Measurements from ENCODE around the gene GPD1.
"Not testable (repeated sequence)": the region's sequence is repeated elsewhere in the genome, so short reads cannot be mapped to it uniquely, and the experiment has no call there.

The GPD1 gene

DNA sequence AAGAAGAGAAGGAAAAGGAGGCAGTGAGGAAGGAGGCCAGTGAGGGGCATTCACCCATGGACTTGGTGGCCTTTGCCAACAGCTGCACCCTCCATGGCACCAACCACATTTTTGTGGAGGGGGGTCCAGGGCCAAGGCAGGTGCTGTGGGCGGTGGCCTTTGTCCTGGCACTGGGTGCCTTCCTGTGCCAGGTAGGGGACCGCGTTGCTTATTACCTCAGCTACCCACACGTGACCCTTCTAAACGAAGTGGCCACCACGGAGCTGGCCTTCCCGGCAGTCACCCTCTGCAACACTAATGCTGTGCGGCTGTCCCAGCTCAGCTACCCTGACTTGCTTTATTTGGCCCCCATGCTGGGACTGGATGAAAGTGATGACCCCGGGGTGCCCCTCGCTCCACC lies 30.1 kb upstream of the GPD1 start:
- DNase-seq, result no peak

DNA sequence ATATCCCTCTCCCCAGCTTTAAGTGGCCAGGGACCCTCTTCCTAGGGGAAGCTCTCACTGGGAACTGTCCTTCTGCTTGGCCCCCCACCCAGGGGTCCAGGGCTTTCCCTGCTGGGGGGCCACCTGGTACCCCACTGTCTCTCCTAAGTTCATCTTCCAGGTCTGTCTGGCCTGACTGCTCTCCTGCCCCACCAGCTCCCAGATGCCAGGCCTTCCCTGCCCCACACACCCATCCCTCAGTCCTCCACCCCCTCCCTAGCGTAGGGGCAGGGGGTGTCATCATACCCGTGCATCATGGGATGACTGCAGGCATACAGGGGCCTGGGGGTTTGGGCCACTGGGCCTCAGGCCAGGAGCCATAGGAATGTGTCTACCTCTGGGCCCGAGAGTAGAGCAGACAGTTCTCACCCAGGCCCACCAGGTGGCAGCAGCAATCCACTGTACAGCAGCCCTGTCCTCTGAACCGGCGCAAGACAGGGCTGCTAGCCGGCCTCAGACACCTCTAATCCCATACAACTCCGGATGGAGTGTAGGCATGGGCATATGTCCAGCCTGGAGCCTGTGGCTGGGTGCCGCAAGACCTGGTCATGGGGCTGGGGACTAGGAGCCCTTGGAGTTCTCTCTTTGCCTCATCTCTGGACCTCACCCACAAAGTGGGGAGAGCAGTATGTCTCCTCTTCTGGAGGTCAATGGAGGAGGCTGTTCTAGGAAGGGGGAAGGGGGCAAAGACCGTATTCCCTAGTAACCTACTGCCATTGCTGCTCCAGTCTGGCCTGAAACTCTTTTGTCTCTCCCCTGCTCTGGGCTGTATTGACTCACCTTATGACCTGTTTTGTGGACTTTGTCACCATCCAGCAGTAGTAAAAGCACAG lies 28.6 kb upstream of the GPD1 start:
- DNase-seq, result peak; percentile 85 to 91 (median 89)

DNA sequence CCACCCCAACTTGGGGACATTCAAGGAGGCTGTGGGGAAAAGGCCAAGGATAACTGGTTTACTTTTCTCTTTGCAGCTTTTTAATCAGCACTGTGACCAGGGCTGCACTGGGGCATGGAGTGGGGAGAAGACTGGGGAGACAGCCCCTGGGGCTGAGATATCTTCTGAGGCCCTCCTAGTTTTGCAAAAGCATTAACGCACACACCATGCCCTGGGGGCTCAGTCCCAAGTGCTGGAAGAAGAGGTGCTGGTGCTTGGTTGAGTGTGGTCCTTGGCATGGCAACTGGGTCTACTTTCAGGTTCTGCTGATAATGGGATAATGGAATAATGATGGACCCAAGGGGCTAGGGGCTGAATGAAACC lies 28.0 kb upstream of the GPD1 start:
- DNase-seq, result no peak

DNA sequence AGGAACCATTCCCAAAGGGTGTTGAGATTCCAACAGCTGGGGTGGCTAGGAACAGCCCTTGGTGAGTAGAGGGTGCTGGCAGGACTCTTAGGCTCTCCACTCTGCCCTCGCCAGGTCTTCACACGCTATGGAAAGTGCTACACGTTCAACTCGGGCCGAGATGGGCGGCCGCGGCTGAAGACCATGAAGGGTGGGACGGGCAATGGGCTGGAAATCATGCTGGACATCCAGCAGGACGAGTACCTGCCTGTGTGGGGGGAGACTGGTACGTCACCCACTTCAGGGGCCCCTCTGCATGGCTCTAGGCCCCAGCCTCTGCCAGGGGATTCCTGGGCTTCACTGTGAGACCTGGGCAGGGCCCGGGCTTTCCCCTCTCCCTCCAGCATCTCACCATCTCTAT lies 26.7 kb upstream of the GPD1 start:
- no peak for DNase-seq

DNA sequence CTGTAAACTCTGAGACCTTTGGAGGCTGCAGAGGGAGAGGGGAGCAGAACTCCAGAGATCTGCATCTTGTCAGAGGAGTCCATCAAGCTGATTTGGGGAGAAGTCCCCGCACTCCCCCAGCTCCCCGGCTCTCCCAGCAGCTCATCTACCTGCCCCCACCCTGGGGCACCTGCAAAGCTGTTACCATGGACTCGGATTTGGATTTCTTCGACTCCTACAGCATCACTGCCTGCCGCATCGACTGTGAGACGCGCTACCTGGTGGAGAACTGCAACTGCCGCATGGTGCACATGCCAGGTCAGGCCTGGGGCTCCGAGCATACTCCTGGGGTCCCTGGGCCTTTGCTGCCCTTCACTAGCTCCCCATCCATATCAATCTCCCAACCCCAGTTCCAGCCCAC lies 25.5 kb upstream of the GPD1 start:
- DNase-seq, result no peak

DNA sequence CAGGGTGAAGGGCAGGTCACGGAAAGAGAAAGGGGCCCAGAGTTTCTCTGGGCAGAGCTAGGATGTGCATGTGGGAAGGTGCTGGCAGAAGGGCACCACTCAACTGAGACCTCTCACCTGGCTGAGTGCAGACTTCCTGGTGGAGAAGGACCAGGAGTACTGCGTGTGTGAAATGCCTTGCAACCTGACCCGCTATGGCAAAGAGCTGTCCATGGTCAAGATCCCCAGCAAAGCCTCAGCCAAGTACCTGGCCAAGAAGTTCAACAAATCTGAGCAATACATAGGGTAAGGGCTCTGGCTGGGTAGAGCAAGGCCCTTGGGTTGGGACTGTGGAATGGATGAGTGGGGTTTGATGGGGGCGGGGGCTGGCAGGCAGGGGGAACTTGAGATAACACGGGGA lies 24.0 kb upstream of the GPD1 start:
- DNase-seq, result no peak

DNA sequence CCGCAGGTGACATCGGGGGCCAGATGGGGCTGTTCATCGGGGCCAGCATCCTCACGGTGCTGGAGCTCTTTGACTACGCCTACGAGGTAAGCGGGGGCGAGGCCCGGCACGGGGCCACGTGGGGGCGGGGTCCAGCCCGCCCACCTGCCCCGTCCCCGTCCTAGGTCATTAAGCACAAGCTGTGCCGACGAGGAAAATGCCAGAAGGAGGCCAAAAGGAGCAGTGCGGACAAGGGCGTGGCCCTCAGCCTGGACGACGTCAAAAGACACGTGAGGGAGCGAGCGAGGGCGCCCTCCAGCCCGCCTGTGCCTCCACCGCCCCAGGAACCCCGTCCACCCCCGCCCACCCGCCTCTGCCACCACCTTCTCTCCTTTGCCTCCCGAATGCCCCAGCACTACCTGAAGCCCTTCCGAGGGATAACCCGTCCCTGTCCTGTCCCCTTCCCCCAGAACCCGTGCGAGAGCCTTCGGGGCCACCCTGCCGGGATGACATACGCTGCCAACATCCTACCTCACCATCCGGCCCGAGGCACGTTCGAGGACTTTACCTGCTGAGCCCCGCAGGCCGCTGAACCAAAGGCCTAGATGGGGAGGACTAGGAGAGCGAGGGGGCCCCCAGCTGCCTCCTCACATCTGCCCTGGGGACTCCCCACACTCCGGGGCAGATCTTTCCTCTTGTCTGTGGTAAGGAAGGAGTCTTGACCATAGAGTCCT lies 22.6 kb upstream of the GPD1 start:
- DNase-seq, result no peak

DNA sequence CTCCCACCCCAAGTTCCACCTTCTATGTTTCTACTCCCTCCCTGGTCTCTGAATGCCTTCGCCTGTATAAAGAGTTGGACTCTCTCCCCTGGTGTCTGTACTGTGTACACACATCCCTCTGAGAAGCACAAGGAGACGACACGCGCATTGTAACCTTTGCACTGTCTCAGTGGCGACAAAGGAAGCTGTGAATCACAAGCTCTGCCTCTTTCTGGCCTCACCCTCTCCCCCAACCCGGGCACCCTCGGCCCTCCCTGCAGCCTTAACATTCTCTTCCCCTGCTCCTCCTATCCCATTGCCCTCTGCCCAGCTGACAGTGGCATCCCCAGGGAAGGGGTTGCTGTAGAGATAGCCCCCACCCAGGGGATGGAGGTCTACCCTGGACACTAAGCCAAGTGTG lies 21.2 kb upstream of the GPD1 start:
- no peak for DNase-seq

DNA sequence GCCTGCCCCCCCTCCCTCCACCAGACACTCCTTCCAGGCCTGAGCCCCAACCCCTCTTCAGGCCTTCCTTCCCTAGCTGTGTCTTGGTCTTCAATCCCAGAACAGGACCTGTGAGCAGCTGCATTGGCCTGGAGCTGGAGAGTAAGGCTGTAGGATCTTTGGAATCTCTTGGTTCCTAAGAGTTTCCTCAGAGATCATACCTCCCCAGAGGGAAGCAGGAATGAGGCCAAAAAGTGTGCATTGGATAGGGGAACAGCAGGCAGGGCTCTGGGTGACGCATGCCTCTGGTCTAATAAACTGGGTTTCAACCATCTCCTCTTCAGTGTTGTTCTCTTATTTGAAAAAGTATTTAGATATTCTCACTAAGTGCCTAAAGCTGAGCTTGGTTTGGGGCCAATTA lies 20.5 kb upstream of the GPD1 start:
- DNase-seq, result no peak

DNA sequence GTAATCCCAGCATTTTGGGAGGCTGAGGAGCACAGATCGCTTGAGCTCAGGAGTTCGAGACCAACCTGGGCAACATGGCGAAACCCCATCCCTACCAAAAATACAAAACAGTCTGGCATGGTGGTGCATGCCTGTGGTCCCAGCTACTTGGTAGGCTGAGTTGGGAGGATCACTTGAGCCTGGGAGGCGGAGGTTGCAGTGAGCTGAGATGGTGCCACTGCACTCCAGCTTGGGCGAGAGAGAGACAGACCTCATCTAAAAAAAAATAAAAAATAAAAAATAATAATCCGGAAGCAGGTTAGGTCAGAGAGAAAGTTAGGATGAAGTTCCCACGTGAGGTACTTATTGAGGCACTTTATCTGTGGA lies 19.4 kb upstream of the GPD1 start:
- DNase-seq, result not testable (repeated sequence)

DNA sequence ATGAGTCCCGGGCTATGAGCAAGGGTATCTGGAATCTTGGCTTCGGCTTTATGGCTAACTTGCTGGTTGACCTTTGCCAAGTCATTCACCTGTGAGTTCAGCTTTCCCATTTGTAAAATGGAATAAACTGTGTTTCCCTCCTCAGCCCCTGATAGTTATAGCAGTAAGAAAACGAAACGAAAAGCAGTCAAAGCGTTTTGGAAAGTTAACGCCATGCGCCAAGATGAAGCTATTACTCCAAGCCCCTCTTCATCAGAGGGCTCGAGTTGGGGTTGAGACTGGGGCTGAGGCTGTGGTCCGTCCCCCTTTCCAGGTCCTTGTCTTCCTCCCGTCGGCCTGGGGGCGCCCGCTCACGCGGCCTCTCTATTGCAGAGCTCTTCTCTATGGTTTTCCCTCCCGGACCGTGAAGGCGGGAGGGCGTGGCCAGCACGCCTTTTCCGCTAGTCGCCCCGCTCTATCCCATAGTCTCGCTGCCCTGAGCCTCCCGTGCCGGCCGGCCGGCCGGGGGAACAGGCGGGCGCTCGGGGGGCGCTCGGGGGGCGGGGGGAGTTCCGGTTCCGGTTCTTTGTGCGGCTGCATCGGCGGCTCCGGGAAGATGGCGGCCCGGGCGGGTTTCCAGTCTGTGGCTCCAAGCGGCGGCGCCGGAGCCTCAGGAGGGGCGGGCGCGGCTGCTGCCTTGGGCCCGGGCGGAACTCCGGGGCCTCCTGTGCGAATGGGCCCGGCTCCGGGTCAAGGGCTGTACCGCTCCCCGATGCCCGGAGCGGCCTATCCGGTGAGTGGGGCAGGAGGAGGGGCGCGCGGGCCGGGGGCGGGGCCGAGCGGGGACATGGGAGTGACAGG lies 18.8 kb upstream of the GPD1 start, which contains the start of gene SMARCD1:
Gene SMARCD1, plus strand, starts transcription at position 568 of the 840 bp plus-strand sequence. Its CDS starts 28 bp downstream, at position 596.
- DNase-seq, result peak; percentile 85 to 95 (median 92)

DNA sequence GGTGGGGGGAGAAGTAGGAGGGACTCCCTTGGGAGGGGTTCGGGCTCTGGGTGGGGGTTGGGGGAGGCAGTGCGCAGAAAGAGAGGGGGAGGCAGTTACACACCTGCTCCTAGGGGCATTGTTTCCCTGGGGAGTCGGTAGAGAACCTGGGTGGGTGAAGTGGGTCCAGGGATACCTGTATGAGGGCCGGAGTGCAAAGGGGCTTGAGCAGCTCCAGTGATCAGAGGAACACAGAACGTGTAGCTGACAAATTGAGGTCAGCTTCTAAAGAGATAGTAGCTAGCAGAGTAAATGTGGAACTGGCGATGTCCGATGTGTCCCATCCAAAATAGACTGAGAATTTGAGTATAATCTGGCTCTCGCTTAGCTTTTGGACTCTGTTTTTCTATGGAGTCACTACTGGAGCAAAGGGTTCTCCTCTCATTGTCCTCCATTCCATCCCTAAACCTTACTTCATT lies 18.2 kb upstream of the GPD1 start:
- no peak for DNase-seq

DNA sequence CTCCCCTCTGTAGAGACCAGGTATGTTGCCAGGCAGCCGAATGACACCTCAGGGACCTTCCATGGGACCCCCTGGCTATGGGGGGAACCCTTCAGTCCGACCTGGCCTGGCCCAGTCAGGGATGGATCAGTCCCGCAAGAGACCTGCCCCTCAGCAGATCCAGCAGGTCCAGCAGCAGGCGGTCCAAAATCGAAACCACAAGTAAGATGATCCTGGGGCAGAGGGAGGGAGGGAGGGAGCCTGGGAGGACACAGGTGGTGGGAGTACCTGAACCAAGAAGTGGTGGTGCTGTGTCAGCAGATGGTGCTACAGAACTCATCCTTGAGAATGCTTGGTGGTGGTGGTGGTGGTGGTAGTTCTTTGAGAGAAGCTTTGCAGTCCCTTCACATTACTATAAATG lies 17.7 kb upstream of the GPD1 start:
- no peak for DNase-seq

DNA sequence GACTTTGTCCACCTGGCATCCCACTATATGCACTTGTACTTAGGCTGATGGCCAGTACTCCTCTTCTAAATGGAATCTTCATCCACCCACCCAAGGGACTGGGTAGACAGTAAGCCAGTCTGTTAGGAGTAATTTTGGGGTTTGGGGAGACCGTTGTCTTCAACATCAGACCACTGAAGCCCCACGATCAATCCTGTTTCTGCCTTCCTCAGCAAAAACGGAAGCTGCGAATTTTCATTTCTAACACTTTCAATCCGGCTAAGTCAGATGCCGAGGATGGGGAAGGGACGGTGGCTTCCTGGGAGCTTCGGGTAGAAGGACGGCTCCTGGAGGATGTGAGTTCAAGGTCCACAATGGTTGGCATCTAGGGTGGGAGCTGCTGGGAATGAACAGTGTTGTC lies 16.7 kb upstream of the GPD1 start:
- no peak for DNase-seq

DNA sequence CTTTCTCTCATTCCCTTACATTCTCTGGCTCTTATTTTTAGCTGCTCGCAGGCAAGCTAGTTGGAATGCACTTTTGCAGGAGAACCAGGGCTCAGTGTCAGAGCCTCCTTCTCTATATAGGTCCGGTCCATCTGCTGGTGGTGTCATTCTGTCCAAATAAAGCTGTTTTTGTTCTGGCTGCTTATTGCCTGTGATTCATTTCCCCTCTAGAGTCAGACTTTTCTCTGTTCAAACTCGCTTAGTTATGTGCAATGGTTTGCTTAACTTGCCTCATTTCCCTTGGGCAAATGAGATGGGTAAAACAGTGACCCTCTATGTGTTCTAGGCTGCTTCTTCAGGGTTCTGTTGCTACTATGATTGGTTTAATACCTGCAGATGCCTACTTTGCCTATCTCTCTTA lies 15.8 kb upstream of the GPD1 start:
- peak in 1 of 4 experiments; percentile 11 for DNase-seq

DNA sequence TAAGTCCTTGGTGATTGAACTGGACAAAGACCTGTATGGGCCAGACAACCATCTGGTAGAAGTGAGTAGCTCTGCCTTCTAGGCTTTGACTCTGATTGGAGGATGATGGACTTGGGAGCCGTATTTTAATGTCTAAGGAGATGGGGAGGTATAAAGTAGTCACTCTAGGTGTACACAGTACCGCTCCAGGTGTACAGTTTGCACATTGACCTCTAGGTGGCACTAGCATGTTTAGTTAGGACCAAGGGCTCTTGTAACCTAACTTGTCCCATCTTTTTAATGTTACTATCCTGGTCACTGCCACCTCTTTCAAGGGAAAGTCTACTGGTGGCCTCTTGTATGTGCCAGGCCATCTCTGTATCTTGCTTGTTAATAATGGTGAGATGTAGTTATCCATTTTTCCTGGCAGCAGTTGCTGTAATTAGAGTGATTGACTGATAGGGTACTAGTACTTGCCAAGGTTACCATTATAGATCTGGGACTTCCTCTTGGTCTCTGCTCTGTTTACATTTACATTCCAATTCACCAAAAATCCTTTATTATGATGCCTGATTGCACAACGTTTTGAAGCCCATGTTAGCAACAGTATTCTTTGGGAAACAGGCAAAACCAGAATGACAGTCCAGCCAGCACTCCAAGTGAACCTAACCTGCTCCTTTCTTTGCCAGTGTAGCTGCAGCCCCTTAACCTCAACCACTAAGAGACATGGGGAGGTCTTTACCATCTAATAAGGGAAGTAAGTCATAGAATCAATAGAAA lies 15.1 kb upstream of the GPD1 start:
- peak; percentile 58 to 75 (median 66) for DNase-seq

DNA sequence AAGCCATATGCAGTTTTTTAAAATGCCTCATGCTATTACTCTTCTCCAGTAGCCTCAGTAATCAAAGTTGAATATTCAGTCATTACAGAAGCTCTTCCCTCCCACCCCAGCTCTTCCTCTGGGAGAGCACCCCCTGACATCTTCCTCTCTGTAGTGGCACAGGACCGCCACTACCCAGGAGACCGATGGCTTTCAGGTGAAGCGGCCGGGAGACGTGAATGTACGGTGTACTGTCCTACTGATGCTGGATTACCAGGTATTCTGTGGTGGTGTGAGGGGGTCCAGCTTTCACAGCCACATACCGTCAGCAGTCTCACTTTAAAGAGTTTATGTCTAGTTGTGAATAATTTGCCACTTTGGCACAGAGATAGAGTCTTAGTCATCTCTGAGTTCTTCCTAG lies 14.1 kb upstream of the GPD1 start:
- DNase-seq, result no peak

DNA sequence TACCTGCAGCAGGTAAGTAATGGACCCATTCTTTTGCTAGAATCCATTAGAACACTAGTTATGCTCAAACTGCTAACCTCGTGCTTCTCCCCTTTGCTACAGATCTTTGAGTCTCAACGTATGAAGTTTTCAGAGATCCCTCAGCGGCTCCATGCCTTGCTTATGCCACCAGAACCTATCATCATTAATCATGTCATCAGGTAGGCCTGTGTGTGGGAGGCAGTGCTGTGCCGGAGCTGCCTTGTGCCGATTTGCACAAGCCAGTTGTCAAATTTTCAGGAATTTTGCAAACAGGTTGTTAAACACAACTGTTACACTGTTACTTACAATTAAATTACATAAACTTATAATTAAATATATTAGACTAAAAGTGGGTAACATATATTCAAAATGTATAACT lies 13.4 kb upstream of the GPD1 start:
- DNase-seq, result no peak

DNA sequence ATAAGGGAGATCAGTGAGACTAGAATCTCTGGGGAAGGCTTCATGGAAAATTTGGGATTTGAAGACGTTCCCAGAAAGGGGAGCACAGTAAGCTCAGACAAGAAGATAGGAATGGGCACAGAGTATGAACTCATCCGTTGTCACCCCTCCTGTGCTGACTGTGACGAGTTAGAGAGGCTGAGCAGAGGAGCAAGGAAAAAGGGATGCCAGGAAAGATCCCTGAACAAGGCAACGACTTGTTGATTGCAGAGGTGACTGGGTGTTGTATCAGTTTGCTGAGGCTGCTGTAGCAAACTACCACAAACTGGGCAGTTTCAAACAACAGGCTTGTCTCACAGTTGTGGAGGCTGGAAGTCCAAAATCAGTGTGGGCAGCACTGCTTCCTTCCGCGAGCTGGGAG lies 5.9 kb upstream of the GPD1 start:
- DNase-seq, result no peak

DNA sequence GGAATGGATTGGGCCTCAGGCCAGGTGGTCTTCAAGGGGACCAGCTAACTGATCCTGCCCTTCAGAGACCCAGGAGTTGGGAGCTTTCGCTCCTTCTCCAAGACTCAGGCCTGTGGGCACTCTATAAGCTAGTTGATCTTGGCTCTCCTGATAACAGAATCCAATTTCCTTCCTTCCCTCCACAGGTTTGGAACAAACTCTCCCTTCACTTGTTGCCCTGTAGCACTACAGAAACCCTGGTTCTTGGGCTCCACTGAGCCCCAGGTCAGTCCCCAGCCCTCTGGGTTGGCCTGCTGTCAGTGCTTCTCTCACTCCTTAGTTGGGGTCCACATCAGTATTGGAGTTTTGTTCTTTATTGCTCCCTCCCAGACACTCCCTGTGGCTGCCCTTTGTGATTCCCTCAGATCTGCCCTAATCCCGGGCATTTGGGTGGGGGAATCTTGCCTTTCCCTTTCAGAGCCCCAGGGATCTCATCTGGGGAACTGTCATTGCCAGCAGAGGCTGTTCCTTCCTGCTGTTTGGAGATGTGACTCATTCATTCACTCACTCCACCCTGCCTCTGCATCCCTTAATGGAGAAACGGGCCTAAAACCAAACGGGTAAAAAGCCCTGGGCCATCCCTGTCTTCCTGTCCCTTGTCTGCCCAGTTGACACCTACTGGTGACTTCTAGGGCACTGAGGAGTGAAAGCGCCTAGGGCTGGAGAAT lies 4.4 kb upstream of the GPD1 start:
- DNase-seq, result no peak

DNA sequence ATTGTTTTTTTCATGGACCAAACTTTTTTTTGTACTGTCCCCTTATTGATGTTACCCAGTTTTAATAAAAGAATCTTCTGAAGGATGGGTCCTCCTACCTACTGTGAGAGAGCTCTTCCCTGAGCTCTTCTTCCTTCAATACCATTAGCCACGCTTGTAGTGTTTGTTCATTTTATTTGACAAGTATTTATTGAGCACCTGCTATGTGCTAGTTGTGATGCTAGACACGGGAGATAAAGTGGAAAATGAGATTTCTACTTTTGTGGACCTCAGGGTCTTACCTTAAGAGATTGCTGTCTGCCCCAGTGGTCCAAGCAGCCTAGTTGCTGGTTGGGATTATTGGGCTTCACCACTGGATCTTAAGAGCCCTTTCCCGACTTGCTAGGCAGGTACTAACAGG lies 3.2 kb upstream of the GPD1 start:
- DNase-seq, result no peak

DNA sequence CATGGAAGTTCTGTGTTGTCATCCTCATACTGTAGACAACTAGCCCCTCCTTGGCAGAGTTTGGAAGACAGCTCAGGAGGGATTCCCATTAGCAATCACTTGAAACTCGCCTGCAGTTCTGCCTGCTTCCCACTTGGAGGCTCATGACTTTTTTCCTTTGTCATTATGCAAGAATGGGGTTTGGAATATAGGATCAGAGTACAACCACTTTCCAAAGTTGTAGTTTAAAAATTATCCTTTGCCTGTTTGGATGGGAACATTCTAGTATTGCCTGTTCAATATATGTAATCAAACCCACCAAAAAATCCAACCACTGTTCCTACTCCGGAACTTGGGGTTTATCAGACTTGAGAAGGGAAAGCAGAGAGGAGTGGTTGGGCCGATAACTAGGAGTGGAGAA lies 2.1 kb upstream of the GPD1 start:
- peak in 3 of 4 experiments; percentile 38 to 48 (median 40) for DNase-seq

Measured in suppressor macrophage (primary cell).